Ishikawa (cell line): ENCODE results near the gene COX17.

Experiments used
- CEBPB ChIP-seq: IDR thresholded peaks from 2 replicates; pipeline ENCODE4 v1.6.1; 2012
- EP300 ChIP-seq: IDR thresholded peaks from 2 replicates; pipeline ENCODE4 v1.6.1; 2012; ENCODE audit warnings: borderline replicate concordance
- RAD21 ChIP-seq: IDR thresholded peaks from 2 replicates; pipeline ENCODE4 v1.6.1; 2012; ENCODE audit warnings: low read depth
- TAF1 ChIP-seq: IDR thresholded peaks from 2 replicates; pipeline ENCODE4 v1.6.1; 2012; ENCODE audit warnings: low read depth, mild to moderate bottlenecking
- TCF12 ChIP-seq: IDR thresholded peaks from 2 replicates; pipeline ENCODE4 v1.6.1; 2012; ENCODE audit warnings: low read depth
- USF1 ChIP-seq: IDR thresholded peaks from 2 replicates; pipeline ENCODE4 v1.6.1; 2012
- YY1 ChIP-seq: IDR thresholded peaks from 2 replicates; pipeline ENCODE4 v1.6.1; 2012; ENCODE audit warnings: low read depth
- ZBTB7A ChIP-seq: IDR thresholded peaks from 2 replicates; pipeline ENCODE4 v1.6.1; 2012; ENCODE audit warnings: low read depth

- TF ChIP-seq TCF12 (no peak), CEBPB (no peak), USF1 (no peak), EP300 (no peak), RAD21 (no peak), ZBTB7A (no peak), YY1 (no peak), TAF1 (no peak)
Measured at GRCh38 chr3:119637679-119638477, 39.3 kb downstream of the COX17 start.
